ENCODE results near the gene TBC1D10B.

The TBC1D10B gene

DNA sequence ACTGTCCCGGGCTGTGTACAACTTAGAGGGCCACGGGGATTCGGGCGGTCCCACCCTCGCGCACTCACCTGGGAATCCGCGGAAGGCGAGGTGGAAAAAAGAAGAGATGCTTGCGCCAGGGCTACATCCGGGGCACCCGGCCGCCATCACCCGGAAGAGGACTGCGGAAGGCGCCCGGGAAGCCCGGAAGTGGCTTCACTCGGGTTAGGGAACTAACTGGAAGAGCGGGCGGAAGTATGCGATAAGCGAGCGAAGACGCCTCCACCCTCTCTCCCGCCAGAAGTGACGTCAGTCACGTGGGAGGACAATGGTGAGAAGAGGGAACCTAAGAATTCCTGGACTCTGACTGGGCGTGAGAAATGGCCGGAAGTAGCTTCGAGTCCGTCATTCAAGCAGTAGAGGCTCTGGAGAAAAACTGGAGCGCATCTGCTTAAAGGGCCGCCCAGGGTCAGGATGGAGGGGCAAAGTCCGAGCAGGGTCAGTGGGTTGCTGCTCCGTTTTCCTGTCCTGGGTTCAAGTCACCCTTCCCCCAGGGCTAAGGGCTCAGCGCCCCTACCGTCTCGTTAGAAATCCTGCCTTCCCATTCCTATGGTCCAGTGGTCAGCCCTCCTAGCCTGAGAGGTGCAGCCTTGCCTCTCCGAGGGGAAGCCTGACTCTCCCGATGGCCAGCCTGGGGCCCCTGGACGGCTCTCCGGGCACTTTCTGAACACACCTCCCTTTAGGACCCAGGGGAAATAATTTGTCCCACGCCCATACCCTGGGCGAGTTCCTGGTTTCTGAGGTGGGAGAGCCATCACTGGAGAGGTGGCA is 14.9 kb downstream of the TBC1D10B start, which contains the start of gene CD2BP2 (continued):
- TF ChIP-seq, protein P1, sequence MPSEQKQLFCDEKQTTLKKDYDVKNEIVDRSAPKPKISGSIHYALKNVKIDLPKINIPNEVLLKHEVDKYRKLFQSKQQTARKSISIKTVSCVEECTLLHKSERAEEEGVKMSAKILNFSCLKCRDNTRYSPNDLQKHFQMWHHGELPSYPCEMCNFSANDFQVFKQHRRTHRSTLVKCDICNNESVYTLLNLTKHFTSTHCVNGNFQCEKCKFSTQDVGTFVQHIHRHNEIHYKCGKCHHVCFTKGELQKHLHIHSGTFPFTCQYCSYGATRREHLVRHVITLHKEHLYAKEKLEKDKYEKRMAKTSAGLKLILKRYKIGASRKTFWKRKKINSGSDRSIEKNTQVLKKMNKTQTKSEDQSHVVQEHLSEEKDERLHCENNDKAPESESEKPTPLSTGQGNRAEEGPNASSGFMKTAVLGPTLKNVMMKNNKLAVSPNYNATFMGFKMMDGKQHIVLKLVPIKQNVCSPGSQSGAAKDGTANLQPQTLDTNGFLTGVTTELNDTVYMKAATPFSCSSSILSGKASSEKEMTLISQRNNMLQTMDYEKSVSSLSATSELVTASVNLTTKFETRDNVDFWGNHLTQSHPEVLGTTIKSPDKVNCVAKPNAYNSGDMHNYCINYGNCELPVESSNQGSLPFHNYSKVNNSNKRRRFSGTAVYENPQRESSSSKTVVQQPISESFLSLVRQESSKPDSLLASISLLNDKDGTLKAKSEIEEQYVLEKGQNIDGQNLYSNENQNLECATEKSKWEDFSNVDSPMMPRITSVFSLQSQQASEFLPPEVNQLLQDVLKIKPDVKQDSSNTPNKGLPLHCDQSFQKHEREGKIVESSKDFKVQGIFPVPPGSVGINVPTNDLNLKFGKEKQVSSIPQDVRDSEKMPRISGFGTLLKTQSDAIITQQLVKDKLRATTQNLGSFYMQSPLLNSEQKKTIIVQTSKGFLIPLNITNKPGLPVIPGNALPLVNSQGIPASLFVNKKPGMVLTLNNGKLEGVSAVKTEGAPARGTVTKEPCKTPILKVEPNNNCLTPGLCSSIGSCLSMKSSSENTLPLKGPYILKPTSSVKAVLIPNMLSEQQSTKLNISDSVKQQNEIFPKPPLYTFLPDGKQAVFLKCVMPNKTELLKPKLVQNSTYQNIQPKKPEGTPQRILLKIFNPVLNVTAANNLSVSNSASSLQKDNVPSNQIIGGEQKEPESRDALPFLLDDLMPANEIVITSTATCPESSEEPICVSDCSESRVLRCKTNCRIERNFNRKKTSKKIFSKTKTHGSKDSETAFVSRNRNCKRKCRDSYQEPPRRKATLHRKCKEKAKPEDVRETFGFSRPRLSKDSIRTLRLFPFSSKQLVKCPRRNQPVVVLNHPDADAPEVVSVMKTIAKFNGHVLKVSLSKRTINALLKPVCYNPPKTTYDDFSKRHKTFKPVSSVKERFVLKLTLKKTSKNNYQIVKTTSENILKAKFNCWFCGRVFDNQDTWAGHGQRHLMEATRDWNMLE (tag by site-specific recombination; conservative IDR thresholded peaks at IDR 0.05; ENCODE audit: low read depth): peak; percentile 98
- TF ChIP-seq ZNF302 (tag by site-specific recombination; IDR thresholded peaks at IDR 0.05; ENCODE audit: low read depth) (no peak), REPIN1 (tag by site-specific recombination; IDR thresholded peaks at IDR 0.05; ENCODE audit: low read depth) (no peak), ZNF514 (tag by site-specific recombination; IDR thresholded peaks at IDR 0.05) (no peak), ZNF146 (tag by site-specific recombination; IDR thresholded peaks at IDR 0.05) (no peak), ZNF830 (tag by site-specific recombination; IDR thresholded peaks at IDR 0.05; ENCODE audit: low read depth) (no peak), ZNF776 (tag by site-specific recombination; IDR thresholded peaks at IDR 0.05; ENCODE audit: borderline replicate concordance) (no peak), ZNF138 (tag by site-specific recombination; IDR thresholded peaks at IDR 0.05; ENCODE audit: borderline replicate concordance) (no peak), ZNF571 (tag by site-specific recombination; IDR thresholded peaks at IDR 0.05) (no peak), ZNF621 (tag by site-specific recombination; IDR thresholded peaks at IDR 0.05) (no peak), SCRT2 (tag by site-specific recombination; IDR thresholded peaks at IDR 0.05) (no peak), ZFHX2 (tag by site-specific recombination; conservative IDR thresholded peaks at IDR 0.05) (peak; percentile 93), ZNF184 (tag by site-specific recombination; IDR thresholded peaks at IDR 0.05) (no peak; the same call in 1 of the 2 replicates), ZNF670 (tag by site-specific recombination; IDR thresholded peaks at IDR 0.05; ENCODE audit: low read depth) (no peak), FEZF1 (tag by site-specific recombination; IDR thresholded peaks at IDR 0.05) (no peak; the same call in 1 of the 2 replicates), ZBTB1 (tag by site-specific recombination; IDR thresholded peaks at IDR 0.05) (no peak), ZNF394 (tag by site-specific recombination; IDR thresholded peaks at IDR 0.05; ENCODE audit: borderline replicate concordance) (no peak; the same call in none of the 2 replicates), SALL2 (tag by site-specific recombination; IDR thresholded peaks at IDR 0.05; ENCODE audit: borderline replicate concordance) (no peak)
- TF ChIP-seq, protein P2, sequence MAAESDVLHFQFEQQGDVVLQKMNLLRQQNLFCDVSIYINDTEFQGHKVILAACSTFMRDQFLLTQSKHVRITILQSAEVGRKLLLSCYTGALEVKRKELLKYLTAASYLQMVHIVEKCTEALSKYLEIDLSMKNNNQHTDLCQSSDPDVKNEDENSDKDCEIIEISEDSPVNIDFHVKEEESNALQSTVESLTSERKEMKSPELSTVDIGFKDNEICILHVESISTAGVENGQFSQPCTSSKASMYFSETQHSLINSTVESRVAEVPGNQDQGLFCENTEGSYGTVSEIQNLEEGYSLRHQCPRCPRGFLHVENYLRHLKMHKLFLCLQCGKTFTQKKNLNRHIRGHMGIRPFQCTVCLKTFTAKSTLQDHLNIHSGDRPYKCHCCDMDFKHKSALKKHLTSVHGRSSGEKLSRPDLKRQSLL (tag by site-specific recombination; IDR thresholded peaks at IDR 0.05): peak; percentile 35
- TF ChIP-seq, protein P3, sequence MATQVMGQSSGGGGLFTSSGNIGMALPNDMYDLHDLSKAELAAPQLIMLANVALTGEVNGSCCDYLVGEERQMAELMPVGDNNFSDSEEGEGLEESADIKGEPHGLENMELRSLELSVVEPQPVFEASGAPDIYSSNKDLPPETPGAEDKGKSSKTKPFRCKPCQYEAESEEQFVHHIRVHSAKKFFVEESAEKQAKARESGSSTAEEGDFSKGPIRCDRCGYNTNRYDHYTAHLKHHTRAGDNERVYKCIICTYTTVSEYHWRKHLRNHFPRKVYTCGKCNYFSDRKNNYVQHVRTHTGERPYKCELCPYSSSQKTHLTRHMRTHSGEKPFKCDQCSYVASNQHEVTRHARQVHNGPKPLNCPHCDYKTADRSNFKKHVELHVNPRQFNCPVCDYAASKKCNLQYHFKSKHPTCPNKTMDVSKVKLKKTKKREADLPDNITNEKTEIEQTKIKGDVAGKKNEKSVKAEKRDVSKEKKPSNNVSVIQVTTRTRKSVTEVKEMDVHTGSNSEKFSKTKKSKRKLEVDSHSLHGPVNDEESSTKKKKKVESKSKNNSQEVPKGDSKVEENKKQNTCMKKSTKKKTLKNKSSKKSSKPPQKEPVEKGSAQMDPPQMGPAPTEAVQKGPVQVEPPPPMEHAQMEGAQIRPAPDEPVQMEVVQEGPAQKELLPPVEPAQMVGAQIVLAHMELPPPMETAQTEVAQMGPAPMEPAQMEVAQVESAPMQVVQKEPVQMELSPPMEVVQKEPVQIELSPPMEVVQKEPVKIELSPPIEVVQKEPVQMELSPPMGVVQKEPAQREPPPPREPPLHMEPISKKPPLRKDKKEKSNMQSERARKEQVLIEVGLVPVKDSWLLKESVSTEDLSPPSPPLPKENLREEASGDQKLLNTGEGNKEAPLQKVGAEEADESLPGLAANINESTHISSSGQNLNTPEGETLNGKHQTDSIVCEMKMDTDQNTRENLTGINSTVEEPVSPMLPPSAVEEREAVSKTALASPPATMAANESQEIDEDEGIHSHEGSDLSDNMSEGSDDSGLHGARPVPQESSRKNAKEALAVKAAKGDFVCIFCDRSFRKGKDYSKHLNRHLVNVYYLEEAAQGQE (tag by site-specific recombination; IDR thresholded peaks at IDR 0.05): peak; percentile 7; the same call in 1 of the 2 replicates
- TF ChIP-seq, protein P4, sequence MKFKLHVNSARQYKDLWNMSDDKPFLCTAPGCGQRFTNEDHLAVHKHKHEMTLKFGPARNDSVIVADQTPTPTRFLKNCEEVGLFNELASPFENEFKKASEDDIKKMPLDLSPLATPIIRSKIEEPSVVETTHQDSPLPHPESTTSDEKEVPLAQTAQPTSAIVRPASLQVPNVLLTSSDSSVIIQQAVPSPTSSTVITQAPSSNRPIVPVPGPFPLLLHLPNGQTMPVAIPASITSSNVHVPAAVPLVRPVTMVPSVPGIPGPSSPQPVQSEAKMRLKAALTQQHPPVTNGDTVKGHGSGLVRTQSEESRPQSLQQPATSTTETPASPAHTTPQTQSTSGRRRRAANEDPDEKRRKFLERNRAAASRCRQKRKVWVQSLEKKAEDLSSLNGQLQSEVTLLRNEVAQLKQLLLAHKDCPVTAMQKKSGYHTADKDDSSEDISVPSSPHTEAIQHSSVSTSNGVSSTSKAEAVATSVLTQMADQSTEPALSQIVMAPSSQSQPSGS (tag by site-specific recombination; IDR thresholded peaks at IDR 0.05; ENCODE audit: low read depth): peak; percentile 100
- TF ChIP-seq, protein P5, sequence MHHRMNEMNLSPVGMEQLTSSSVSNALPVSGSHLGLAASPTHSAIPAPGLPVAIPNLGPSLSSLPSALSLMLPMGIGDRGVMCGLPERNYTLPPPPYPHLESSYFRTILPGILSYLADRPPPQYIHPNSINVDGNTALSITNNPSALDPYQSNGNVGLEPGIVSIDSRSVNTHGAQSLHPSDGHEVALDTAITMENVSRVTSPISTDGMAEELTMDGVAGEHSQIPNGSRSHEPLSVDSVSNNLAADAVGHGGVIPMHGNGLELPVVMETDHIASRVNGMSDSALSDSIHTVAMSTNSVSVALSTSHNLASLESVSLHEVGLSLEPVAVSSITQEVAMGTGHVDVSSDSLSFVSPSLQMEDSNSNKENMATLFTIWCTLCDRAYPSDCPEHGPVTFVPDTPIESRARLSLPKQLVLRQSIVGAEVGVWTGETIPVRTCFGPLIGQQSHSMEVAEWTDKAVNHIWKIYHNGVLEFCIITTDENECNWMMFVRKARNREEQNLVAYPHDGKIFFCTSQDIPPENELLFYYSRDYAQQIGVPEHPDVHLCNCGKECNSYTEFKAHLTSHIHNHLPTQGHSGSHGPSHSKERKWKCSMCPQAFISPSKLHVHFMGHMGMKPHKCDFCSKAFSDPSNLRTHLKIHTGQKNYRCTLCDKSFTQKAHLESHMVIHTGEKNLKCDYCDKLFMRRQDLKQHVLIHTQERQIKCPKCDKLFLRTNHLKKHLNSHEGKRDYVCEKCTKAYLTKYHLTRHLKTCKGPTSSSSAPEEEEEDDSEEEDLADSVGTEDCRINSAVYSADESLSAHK (tag by site-specific recombination; IDR thresholded peaks at IDR 0.05): no peak
- TF ChIP-seq, protein P6, sequence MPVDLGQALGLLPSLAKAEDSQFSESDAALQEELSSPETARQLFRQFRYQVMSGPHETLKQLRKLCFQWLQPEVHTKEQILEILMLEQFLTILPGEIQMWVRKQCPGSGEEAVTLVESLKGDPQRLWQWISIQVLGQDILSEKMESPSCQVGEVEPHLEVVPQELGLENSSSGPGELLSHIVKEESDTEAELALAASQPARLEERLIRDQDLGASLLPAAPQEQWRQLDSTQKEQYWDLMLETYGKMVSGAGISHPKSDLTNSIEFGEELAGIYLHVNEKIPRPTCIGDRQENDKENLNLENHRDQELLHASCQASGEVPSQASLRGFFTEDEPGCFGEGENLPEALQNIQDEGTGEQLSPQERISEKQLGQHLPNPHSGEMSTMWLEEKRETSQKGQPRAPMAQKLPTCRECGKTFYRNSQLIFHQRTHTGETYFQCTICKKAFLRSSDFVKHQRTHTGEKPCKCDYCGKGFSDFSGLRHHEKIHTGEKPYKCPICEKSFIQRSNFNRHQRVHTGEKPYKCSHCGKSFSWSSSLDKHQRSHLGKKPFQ (tag by site-specific recombination; IDR thresholded peaks at IDR 0.05): peak; percentile 78
